HG03045 (cell line): ENCODE results near the gene MT1H.

ENCODE experiments used
- ATAC-seq: cut with Tn5 transposase; IDR thresholded peaks from one replicate; pipeline ENCODE4 v1.9.1; 2021; ENCODE audit warnings: mild to moderate bottlenecking, moderate library complexity; ENCODE audit not compliant: unreplicated experiment

The MT1H gene

GRCh38 chr16:56636616-56637413 is 32.8 kb upstream of the MT1H start:
- no peak for ATAC-seq

- no peak for ATAC-seq
These were observed 31.5 kb upstream of the MT1H start, which contains the start of gene MT1A for GRCh38 chr16:56637814-56638750. Gene MT1A (plus strand): TSS chr16:56638666. CDS start chr16:56638739, 73 bp downstream.

GRCh38 chr16:56639045-56639444 is 30.6 kb upstream of the MT1H start:
- no peak for ATAC-seq

- no peak for ATAC-seq
These were observed 29.5 kb upstream of the MT1H start for GRCh38 chr16:56640076-56640475.

GRCh38 chr16:56641166-56641565 is 28.4 kb upstream of the MT1H start:
- ATAC-seq, result no peak

- ATAC-seq, result peak; percentile 61
These were observed 26.4 kb upstream of the MT1H start for GRCh38 chr16:56643080-56643778.

GRCh38 chr16:56643833-56644232 is 25.8 kb upstream of the MT1H start:
- ATAC-seq, result no peak

- no peak for ATAC-seq
These were observed 24.3 kb upstream of the MT1H start for GRCh38 chr16:56645311-56645710.

GRCh38 chr16:56645838-56646237 is 23.8 kb upstream of the MT1H start:
- no peak for ATAC-seq

GRCh38 chr16:56647641-56648431 is 21.8 kb upstream of the MT1H start:
- ATAC-seq, result no peak

- no peak for ATAC-seq
These were observed 20.3 kb upstream of the MT1H start for GRCh38 chr16:56649271-56649670.

- no peak for ATAC-seq
These were observed 19.8 kb upstream of the MT1H start for GRCh38 chr16:56649820-56650219.

GRCh38 chr16:56651586-56651985 is 18.0 kb upstream of the MT1H start, which contains the start of gene MT1B:
Gene MT1B (plus strand): TSS chr16:56651886. CDS start chr16:56651954, 68 bp downstream.
- ATAC-seq, result no peak

- no peak for ATAC-seq
These were observed 17.0 kb upstream of the MT1H start for GRCh38 chr16:56652600-56652999.

GRCh38 chr16:56653218-56653617 is 16.4 kb upstream of the MT1H start:
- ATAC-seq, result no peak

- no peak for ATAC-seq
These were observed 11.9 kb upstream of the MT1H start, which contains the start of gene MT1F for GRCh38 chr16:56657555-56658326. Gene MT1F (plus strand): TSS chr16:56657959. CDS start chr16:56658059, 100 bp downstream.

- ATAC-seq, result no peak
These were observed 11.2 kb upstream of the MT1H start for GRCh38 chr16:56658327-56658875.

- ATAC-seq, result no peak
These were observed 7.0 kb upstream of the MT1H start for GRCh38 chr16:56662357-56663354.
